ENCODE data around the gene MYO10.
A peak's percentile ranks its signal among the peaks of the same experiment; 100 is the strongest.

MYO10 gene

GRCh38 chr5:16885635-16886365 is 50.3 kb downstream of the MYO10 start:
- peaks cover 55% of the 10 kb centered on the region for H3K4me1 ChIP-seq (ENCODE audit: control insufficient read depth, insufficient read depth, low read length)
- ChIA-PET POLR2A (interaction anchor here (0.6 to 0.8 kb wide), 2 partner anchors 30 to 51 kb away, joined by 3 to 5 read pairs; partner anchors contain the start of gene MYO10), CTCF (interaction anchor here (0.5 to 1.0 kb wide), 5 partner anchors 10 to 427 kb away, joined by 3 to 4 read pairs (median 4); no protein-coding TSS in a partner anchor)
- H3K27ac ChIP-seq (ENCODE audit: extremely low read depth, low read depth, low read length), result no peak overlapping the region; the same call in 1 of the 2 replicates
- H3K36me3 ChIP-seq (ENCODE audit: control insufficient read depth in 2 of 2, insufficient read depth in 1 of 2, low read length in 2 of 2), result no peaks in the 10 kb centered on the region
- no peaks in the 10 kb centered on the region for H3K9me3 ChIP-seq (ENCODE audit: control insufficient read depth, insufficient read depth, low read depth, low read length)
- H3K4me3 ChIP-seq (ENCODE audit: low read depth, low read length), result no peak overlapping the region
- TF ChIP-seq ZNF521 (tag by site-specific recombination; IDR thresholded peaks at IDR 0.05) (no peak), TRIM28 (IDR thresholded peaks at IDR 0.05; ENCODE audit: borderline replicate concordance, low read length) (no peak), PRDM6 (tag by site-specific recombination; IDR thresholded peaks at IDR 0.05) (peak; percentile 64; the same call in 1 of the 2 replicates), GLIS1 (tag by site-specific recombination; IDR thresholded peaks at IDR 0.05) (peak; percentile 97), ZSCAN4 (tag by site-specific recombination; IDR thresholded peaks at IDR 0.05) (no peak), ZIC2 (tag by site-specific recombination; IDR thresholded peaks at IDR 0.05) (peak; percentile 62; the same call in 1 of the 2 replicates), PRDM10 (tag by site-specific recombination; IDR thresholded peaks at IDR 0.05) (peak; percentile 80), KLF17 (tag by site-specific recombination; IDR thresholded peaks at IDR 0.05) (no peak), SP3 (tag by site-specific recombination; IDR thresholded peaks at IDR 0.05) (no peak), ZNF202 (tag by site-specific recombination; IDR thresholded peaks at IDR 0.05; ENCODE audit: borderline replicate concordance) (no peak), ZNF560 (tag by site-specific recombination; IDR thresholded peaks at IDR 0.05; ENCODE audit: borderline replicate concordance) (no peak), ZNF10 (tag by site-specific recombination; IDR thresholded peaks at IDR 0.05) (0 out of 2 replicates have a peak, but pooled peaks have one; percentile 33)

- ChIA-PET POLR2A (no interaction called here), CTCF (interaction anchor here (0.6 to 2.8 kb wide), 3 partner anchors 305 to 426 kb away, joined by 3 to 11 read pairs (median 4); no protein-coding TSS in a partner anchor)
- H3K4me1 ChIP-seq (ENCODE audit: control insufficient read depth, insufficient read depth, low read length), result peaks cover 55% of the 10 kb centered on the region
- TF ChIP-seq ZNF514 (tag by site-specific recombination; IDR thresholded peaks at IDR 0.05) (no peak), ZNF140 (tag by site-specific recombination; IDR thresholded peaks at IDR 0.05) (no peak)
- no peak overlapping the region for H3K4me3 ChIP-seq (ENCODE audit: low read depth, low read length)
- H3K36me3 ChIP-seq (ENCODE audit: control insufficient read depth in 2 of 2, insufficient read depth in 1 of 2, low read length in 2 of 2), result no peaks in the 10 kb centered on the region
- H3K27ac ChIP-seq (ENCODE audit: extremely low read depth, low read depth, low read length), result no peak overlapping the region
- H3K9me3 ChIP-seq (ENCODE audit: control insufficient read depth, insufficient read depth, low read depth, low read length), result no peaks in the 10 kb centered on the region
Measured at GRCh38 chr5:16884595-16884994, 51.5 kb downstream of the MYO10 start.
